ENCODE measurements around the gene SIRPA.

SIRPA gene

DNA sequence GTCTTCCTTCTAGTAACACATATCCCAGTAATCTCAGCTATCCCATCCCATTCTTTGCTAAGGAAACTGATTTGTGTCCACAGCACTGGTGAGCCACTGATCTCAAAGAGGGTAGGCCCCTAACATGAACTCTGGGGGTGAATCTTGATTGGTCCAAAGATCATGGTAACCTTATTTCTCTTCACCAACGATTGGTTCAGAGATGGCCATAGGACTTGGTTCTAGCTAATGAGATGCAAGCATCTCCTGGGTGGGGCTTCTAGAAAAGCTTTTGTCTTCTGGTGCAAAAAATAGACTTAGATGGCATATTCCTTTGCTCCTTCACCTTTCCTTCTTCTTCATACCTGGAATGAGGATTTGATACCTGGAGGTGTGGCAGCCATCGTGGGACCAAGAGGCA lies 43.8 kb upstream of the SIRPA start:
- in situ Hi-C loops (cut with MboI; ENCODE audit: low pct_unique_long_range_greater_than_20kb, low sequenced_read_pairs, unreplicated experiment), result no loop called here
- TF ChIP-seq, protein P1, sequence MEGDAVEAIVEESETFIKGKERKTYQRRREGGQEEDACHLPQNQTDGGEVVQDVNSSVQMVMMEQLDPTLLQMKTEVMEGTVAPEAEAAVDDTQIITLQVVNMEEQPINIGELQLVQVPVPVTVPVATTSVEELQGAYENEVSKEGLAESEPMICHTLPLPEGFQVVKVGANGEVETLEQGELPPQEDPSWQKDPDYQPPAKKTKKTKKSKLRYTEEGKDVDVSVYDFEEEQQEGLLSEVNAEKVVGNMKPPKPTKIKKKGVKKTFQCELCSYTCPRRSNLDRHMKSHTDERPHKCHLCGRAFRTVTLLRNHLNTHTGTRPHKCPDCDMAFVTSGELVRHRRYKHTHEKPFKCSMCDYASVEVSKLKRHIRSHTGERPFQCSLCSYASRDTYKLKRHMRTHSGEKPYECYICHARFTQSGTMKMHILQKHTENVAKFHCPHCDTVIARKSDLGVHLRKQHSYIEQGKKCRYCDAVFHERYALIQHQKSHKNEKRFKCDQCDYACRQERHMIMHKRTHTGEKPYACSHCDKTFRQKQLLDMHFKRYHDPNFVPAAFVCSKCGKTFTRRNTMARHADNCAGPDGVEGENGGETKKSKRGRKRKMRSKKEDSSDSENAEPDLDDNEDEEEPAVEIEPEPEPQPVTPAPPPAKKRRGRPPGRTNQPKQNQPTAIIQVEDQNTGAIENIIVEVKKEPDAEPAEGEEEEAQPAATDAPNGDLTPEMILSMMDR (IDR thresholded peaks at IDR 0.05; ENCODE audit: extremely low read depth, insufficient read depth, missing control alignments), result no peak
- no peak for DNase-seq (ENCODE audit: low spot score)

DNA sequence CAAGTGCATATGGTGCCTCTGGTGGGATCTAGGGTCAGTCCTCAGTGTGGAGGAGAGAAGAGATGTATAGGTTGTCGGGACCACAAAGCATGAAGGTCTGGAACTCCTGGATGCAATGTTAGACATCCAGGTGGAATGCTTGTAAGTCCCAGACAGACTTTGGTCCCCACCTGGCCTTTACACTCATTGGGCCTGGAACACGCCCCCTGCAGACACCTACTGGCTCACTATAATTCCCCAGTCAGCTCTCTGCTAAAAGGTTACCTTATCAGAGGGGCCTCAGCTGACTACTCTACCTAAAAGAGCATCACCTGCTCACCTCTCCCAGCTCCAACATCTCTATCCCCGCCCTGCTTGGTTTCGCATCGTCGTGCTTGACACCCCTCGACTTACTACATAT lies 41.7 kb upstream of the SIRPA start:
- in situ Hi-C loops (cut with MboI; ENCODE audit: low pct_unique_long_range_greater_than_20kb, low sequenced_read_pairs, unreplicated experiment), result no loop called here

DNA sequence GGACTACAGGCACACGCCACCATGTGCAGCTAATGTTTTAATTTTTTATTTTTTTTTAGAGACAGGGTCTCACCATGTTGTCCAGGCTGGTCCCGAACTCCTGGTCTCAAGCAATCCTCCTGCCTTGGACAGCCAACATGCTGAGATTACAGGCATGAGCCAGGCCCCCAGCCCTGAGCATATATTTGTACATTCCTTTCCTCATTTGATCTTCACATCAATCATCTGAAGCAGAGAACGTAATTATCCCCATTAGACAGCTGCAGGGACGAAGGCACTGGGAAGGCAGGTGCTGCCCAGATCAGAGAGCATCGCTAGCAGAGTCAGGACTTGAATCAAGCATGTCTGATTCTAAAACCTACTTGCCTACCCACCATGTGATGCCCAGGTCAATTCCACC lies 41.0 kb upstream of the SIRPA start:
- no peak for DNase-seq (ENCODE audit: low spot score)
- in situ Hi-C loops (cut with MboI; ENCODE audit: low pct_unique_long_range_greater_than_20kb, low sequenced_read_pairs, unreplicated experiment), result no loop called here
- TF ChIP-seq, protein P1 (IDR thresholded peaks at IDR 0.05; ENCODE audit: extremely low read depth, insufficient read depth, missing control alignments), result no peak

More for the DNA sequence above, 41.7 kb upstream of the SIRPA start:
- DNase-seq (ENCODE audit: low spot score), result no peak
- TF ChIP-seq, protein P1 (IDR thresholded peaks at IDR 0.05; ENCODE audit: extremely low read depth, insufficient read depth, missing control alignments), result no peak

DNA sequence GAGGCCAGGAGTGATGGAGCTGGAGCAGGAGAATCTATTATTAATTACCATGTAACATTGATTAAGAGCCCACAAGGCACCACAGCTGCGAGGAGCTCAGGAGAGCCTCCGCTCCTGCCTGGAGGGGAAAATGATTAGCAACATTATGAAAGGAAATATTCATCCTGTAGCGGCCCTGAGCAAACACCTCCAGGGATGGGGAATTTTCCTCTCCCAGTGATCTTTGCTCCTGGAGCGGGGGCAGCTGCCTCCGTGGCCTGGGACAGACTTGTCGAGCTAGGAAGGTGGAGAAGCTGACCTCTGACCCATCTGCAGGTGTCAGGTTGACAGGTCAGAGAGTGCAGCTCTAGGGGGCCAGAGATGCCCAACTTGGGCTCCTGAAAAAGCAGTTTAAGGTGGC lies 40.1 kb upstream of the SIRPA start:
- in situ Hi-C loops (cut with MboI; ENCODE audit: low pct_unique_long_range_greater_than_20kb, low sequenced_read_pairs, unreplicated experiment), result no loop called here
- no peak for DNase-seq (ENCODE audit: low spot score)
- TF ChIP-seq, protein P1 (IDR thresholded peaks at IDR 0.05; ENCODE audit: extremely low read depth, insufficient read depth, missing control alignments), result no peak

DNA sequence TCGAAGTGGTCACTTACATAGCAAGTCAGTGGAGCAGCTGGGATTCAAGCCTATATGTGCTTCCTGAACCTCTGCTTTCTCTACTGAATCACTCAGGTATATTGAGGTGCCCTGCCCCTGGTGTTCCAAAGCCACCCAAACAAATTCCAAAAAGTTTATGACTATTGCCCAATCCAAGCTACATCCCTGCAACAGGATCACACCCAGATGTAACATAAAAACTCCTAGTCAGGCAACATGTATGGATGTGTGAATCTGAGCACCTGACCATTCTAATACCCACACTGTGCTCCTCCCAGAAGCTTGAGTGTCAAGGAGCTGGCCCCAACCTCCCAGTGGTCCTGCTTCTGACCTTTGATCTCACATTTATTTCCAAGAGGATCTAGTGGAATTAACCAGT lies 39.5 kb upstream of the SIRPA start:
- in situ Hi-C loops (cut with MboI; ENCODE audit: low pct_unique_long_range_greater_than_20kb, low sequenced_read_pairs, unreplicated experiment), result no loop called here
- no peak for DNase-seq (ENCODE audit: low spot score)
- TF ChIP-seq, protein P1 (IDR thresholded peaks at IDR 0.05; ENCODE audit: extremely low read depth, insufficient read depth, missing control alignments), result no peak

DNA sequence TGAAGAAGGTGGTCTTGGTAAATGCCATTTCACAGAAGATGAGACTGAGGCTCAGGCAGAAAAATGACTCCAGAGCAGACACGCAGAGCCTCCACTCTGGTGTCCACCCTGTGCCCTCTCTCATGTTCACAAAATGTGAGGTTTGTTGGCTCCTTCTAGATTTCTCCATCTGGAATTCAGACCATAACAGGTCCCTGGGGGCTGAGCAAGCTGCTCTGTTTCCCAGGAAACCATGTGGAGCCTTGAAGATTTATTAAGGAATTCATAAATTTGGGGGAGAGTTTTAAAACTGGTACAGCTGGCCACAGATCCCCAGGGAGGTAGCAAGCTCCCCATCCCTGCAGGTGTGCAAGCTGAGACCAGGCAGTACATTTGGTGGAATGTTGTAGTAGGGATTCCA lies 38.8 kb upstream of the SIRPA start:
- TF ChIP-seq, protein P1 (IDR thresholded peaks at IDR 0.05; ENCODE audit: extremely low read depth, insufficient read depth, missing control alignments), result no peak
- DNase-seq (ENCODE audit: low spot score), result no peak
- in situ Hi-C loops (cut with MboI; ENCODE audit: low pct_unique_long_range_greater_than_20kb, low sequenced_read_pairs, unreplicated experiment), result no loop called here

DNA sequence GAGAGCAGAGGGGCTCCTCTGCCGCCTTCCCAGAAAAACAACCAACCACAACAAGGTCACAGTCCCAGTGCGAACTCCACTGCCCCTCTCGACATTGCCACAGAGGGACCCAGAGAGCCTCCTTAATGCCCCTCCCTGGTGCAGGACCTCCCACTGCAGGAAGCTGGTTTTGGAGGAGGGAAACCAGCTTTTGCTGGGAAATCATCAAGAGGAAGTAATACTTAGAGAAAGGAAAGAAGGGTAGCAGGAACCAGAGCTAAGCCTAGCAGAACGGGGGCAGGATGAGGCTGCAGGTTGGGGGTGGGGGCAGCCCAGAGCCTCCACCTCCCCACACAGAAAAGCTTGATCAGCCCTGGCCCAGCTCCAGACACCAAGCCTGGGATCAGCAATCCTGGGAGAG lies 37.7 kb upstream of the SIRPA start:
- in situ Hi-C loops (cut with MboI; ENCODE audit: low pct_unique_long_range_greater_than_20kb, low sequenced_read_pairs, unreplicated experiment), result no loop called here
- TF ChIP-seq, protein P1 (IDR thresholded peaks at IDR 0.05; ENCODE audit: extremely low read depth, insufficient read depth, missing control alignments), result no peak
- no peak for DNase-seq (ENCODE audit: low spot score)

All from GM13977 (cell line).